H9 (cell line): Measurements from ENCODE around the gene SFMBT2. TPM values are rescaled to one million over a fixed set of nuclear protein-coding genes. Genes with fewer than 3 reads are reported as not detected.

Experiments
- DNase-seq: peaks from one replicate; pipeline ENCODE4 v3.0.0-alpha.2; 2017
- H2AFZ ChIP-seq: one replicate; pipeline ENCODE4 v1.6.1; 2013; ENCODE audit warnings: mild to moderate bottlenecking, low read length, control low read depth, moderate library complexity
- H2AK5ac ChIP-seq: 2 replicates; pipeline ENCODE4 v1.6.1; 2013; ENCODE audit warnings: low read length, control low read depth, mixed read lengths; ENCODE audit not compliant: insufficient read length
- H2BK120ac ChIP-seq: one replicate; pipeline ENCODE4 v1.6.1; 2013; ENCODE audit warnings: low read depth, mild to moderate bottlenecking, low read length, control low read depth, inconsistent platforms; ENCODE audit not compliant: poor library complexity, severe bottlenecking
- H2BK12ac ChIP-seq: 2 replicates; pipeline ENCODE4 v1.6.1; 2013; ENCODE audit warnings: low read length, control low read depth, mixed read lengths, low read depth; ENCODE audit not compliant: insufficient read length
- H2BK15ac ChIP-seq: 2 replicates; pipeline ENCODE4 v1.6.1; 2013; ENCODE audit warnings: low read depth, low read length, control low read depth
- H2BK20ac ChIP-seq: one replicate; pipeline ENCODE4 v1.6.1; 2013; ENCODE audit warnings: low read depth, mild to moderate bottlenecking, low read length, control low read depth, inconsistent platforms; ENCODE audit not compliant: poor library complexity, severe bottlenecking
- H2BK5ac ChIP-seq: 2 replicates; pipeline ENCODE4 v1.6.1; 2013; ENCODE audit warnings: low read length, control low read depth, mixed read lengths; ENCODE audit not compliant: insufficient read length
- H3K14ac ChIP-seq: 2 replicates; pipeline ENCODE4 v1.6.1; 2013; ENCODE audit warnings: low read length, control low read depth; ENCODE audit not compliant: insufficient read depth
- H3K18ac ChIP-seq: 2 replicates; pipeline ENCODE4 v1.6.1; 2013; ENCODE audit warnings: low read depth, mild to moderate bottlenecking, mixed read lengths, low read length, control low read depth; ENCODE audit not compliant: insufficient read length
- H3K23ac ChIP-seq: 2 replicates; pipeline ENCODE4 v1.6.1; 2013; ENCODE audit warnings: low read length, control low read depth, mixed read lengths, low read depth; ENCODE audit not compliant: insufficient read length
- H3K23me2 ChIP-seq: 2 replicates; pipeline ENCODE4 v1.6.1; 2013; ENCODE audit warnings: low read depth, mild to moderate bottlenecking, mixed read lengths, low read length, control low read depth; ENCODE audit not compliant: insufficient read length, poor library complexity, severe bottlenecking
- H3K27ac ChIP-seq: 2 replicates; pipeline ENCODE4 v1.5.1; 2013; ENCODE audit warnings: low read length, control low read depth, mixed read lengths, low read depth; ENCODE audit not compliant: insufficient read length
- H3K27me3 ChIP-seq: 2 replicates; pipeline ENCODE4 v1.6.1; 2013; ENCODE audit warnings: low read length, control low read depth, inconsistent platforms; ENCODE audit not compliant: insufficient read depth
- H3K4ac ChIP-seq: 2 replicates; pipeline ENCODE4 v1.6.1; 2013; ENCODE audit warnings: low read depth, mild to moderate bottlenecking, control low read depth, inconsistent platforms, low read length, moderate library complexity
- H3K4me1 ChIP-seq: 2 replicates; pipeline ENCODE4 v1.6.1; 2013; ENCODE audit warnings: low read length, control low read depth, inconsistent platforms; ENCODE audit not compliant: insufficient read depth
- H3K4me2 ChIP-seq: 2 replicates; pipeline ENCODE4 v1.6.1; 2013; ENCODE audit warnings: low read length, control low read depth, mixed read lengths; ENCODE audit not compliant: insufficient read length, insufficient read depth
- H3K56ac ChIP-seq: 2 replicates; pipeline ENCODE4 v1.6.1; 2013; ENCODE audit warnings: low read depth, mild to moderate bottlenecking, mixed read lengths, low read length, control low read depth; ENCODE audit not compliant: insufficient read length
- H3K79me1 ChIP-seq: 2 replicates; pipeline ENCODE4 v1.6.1; 2013; ENCODE audit warnings: low read depth, mild to moderate bottlenecking, moderate library complexity, low read length, control low read depth, inconsistent platforms; ENCODE audit not compliant: insufficient read depth, poor library complexity, severe bottlenecking
- H3K79me2 ChIP-seq: 2 replicates; pipeline ENCODE4 v1.6.1; 2013; ENCODE audit warnings: low read length, control low read depth, inconsistent platforms; ENCODE audit not compliant: insufficient read depth
- H3K9ac ChIP-seq: 2 replicates; pipeline ENCODE4 v1.6.1; 2013; ENCODE audit warnings: low read length, control low read depth, mixed read lengths; ENCODE audit not compliant: insufficient read length; ENCODE audit errors: extremely low read depth
- H3K9me3 ChIP-seq: one replicate; pipeline ENCODE4 v1.6.1; 2013; ENCODE audit warnings: low read depth, low read length, inconsistent platforms; ENCODE audit not compliant: control insufficient read depth
- H3T11ph ChIP-seq: one replicate; pipeline ENCODE4 v1.6.1; 2013; ENCODE audit warnings: mild to moderate bottlenecking, low read length, control low read depth, inconsistent platforms
- H4K20me1 ChIP-seq: one replicate; pipeline ENCODE4 v1.6.1; 2013; ENCODE audit not compliant: control insufficient read depth, insufficient read length, insufficient read depth
- H4K5ac ChIP-seq: 2 replicates; pipeline ENCODE4 v1.6.1; 2013; ENCODE audit warnings: low read depth, mild to moderate bottlenecking, mixed read lengths, low read length, control low read depth; ENCODE audit not compliant: insufficient read length
- H4K8ac ChIP-seq: replicated peaks from 2 replicates; pipeline ENCODE4 v1.6.1; 2013; ENCODE audit warnings: low read length, control low read depth, mixed read lengths, low read depth; ENCODE audit not compliant: insufficient read length
- H4K91ac ChIP-seq: 2 replicates; pipeline ENCODE4 v1.6.1; 2013; ENCODE audit warnings: low read depth, mild to moderate bottlenecking, moderate library complexity, mixed read lengths, low read length, control low read depth; ENCODE audit not compliant: insufficient read length
- H3K27ac Mint-ChIP-seq, 3 experiments: 2 replicates in 2 of 3; 3 replicates in 1 of 3; pipeline ENCODE4 v1.8.0; 2020 to 2021; ENCODE audit warnings: mixed read lengths in 3 of 3, mild to moderate bottlenecking in 1 of 3, moderate library complexity in 1 of 3
- H3K27me3 Mint-ChIP-seq: 2 replicates; pipeline ENCODE4 v1.8.0; 2021; ENCODE audit warnings: low read depth, mild to moderate bottlenecking, moderate library complexity, mixed read lengths
- H3K36me3 Mint-ChIP-seq, 3 experiments: 2 replicates in 2 of 3; 3 replicates in 1 of 3; pipeline ENCODE4 v1.8.0; 2020 to 2021; ENCODE audit warnings: low read depth in 3 of 3, mixed read lengths in 3 of 3; ENCODE audit not compliant: insufficient read depth in 1 of 3
- H3K4me1 Mint-ChIP-seq, 2 experiments: 2 replicates each; pipeline ENCODE4 v1.8.0; 2020; ENCODE audit warnings: mixed read lengths in 2 of 2
- H3K4me3 Mint-ChIP-seq, 2 experiments: 2 replicates in 1 of 2; 3 replicates in 1 of 2; pipeline ENCODE4 v1.8.0; 2020 to 2021; ENCODE audit warnings: mild to moderate bottlenecking in 2 of 2, mixed read lengths in 2 of 2, moderate library complexity in 1 of 2
- H3K9me3 Mint-ChIP-seq, 2 experiments: 2 replicates in 1 of 2; 3 replicates in 1 of 2; pipeline ENCODE4 v1.8.0; 2020; ENCODE audit warnings: mild to moderate bottlenecking in 2 of 2, mixed read lengths in 2 of 2, moderate library complexity in 1 of 2
- WGBS: extraction: QIAGEN DNeasy Blood & Tissue Kit; methylation state at CpG from one replicate; pipeline ENCODE4 v1.1.7; 2013; ENCODE audit warnings: missing lambda C conversion rate, low lambda C conversion rate, mixed read lengths; ENCODE audit not compliant: insufficient read length; ENCODE audit errors: extremely low coverage; 5-methylcytosine and 5-hydroxymethylcytosine counted together
- total RNA-seq: library from RNA; stranded (reverse); gene quantifications from 2 replicates; pipeline ENCODE4 v1.2.1, GENCODE V29; 2021
- TF ChIP-seq, protein P1 (sequence below): fragments of 200-600 bp; sonication (generic); conservative IDR thresholded peaks from 3 replicates; pipeline ENCODE4 v1.8.0; 2021; ENCODE audit warnings: antibody characterized with exemption, mild to moderate bottlenecking

Gene SFMBT2
- total RNA-seq, 1 experiment from 2014 or later, result 5.3 TPM

GRCh38 chr10:7196284-7196683 is 214.6 kb downstream of the SFMBT2 start:
- no peaks in the 10 kb centered on the region for H3K4me1 Mint-ChIP-seq
- no peak overlapping the region for H3K9ac ChIP-seq
- no peaks in the 10 kb centered on the region for H4K20me1 ChIP-seq
- no peak overlapping the region for H3K14ac ChIP-seq
- H2AFZ ChIP-seq, result no peak overlapping the region
- peaks cover 5 to 6% of the 10 kb centered on the region in 2 experiments; a peak in 3 of 5 replicates for H3K9me3 Mint-ChIP-seq
- no peak overlapping the region for H4K8ac ChIP-seq
- H4K91ac ChIP-seq, result no peak overlapping the region
- H3K4me3 Mint-ChIP-seq, result no peak overlapping the region
- no peak overlapping the region for H2BK20ac ChIP-seq
- no peak for DNase-seq
- TF ChIP-seq, protein P1, sequence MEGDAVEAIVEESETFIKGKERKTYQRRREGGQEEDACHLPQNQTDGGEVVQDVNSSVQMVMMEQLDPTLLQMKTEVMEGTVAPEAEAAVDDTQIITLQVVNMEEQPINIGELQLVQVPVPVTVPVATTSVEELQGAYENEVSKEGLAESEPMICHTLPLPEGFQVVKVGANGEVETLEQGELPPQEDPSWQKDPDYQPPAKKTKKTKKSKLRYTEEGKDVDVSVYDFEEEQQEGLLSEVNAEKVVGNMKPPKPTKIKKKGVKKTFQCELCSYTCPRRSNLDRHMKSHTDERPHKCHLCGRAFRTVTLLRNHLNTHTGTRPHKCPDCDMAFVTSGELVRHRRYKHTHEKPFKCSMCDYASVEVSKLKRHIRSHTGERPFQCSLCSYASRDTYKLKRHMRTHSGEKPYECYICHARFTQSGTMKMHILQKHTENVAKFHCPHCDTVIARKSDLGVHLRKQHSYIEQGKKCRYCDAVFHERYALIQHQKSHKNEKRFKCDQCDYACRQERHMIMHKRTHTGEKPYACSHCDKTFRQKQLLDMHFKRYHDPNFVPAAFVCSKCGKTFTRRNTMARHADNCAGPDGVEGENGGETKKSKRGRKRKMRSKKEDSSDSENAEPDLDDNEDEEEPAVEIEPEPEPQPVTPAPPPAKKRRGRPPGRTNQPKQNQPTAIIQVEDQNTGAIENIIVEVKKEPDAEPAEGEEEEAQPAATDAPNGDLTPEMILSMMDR, result no peak
- H3K4me2 ChIP-seq, result no peak overlapping the region
- H3K23me2 ChIP-seq, result no peaks in the 10 kb centered on the region
- H2BK12ac ChIP-seq, result no peak overlapping the region
- no peak overlapping the region for H3K56ac ChIP-seq
- no peak overlapping the region for H3K27ac ChIP-seq
- H3K4me1 ChIP-seq, result no peaks in the 10 kb centered on the region
- no peak overlapping the region for H2BK120ac ChIP-seq
- no CpG with 5 or more reads among the region's 5 CpGs for WGBS
- H3K27ac Mint-ChIP-seq, result no peak overlapping the region; a peak in 1 of 7 replicates
- H3K79me1 ChIP-seq, result no peaks in the 10 kb centered on the region
- no peak overlapping the region for H3T11ph ChIP-seq
- peak overlapping the region; percentile 42 for H4K5ac ChIP-seq
- no peak overlapping the region for H3K18ac ChIP-seq
- no peak overlapping the region for H2BK15ac ChIP-seq
- H3K27me3 Mint-ChIP-seq, result no peaks in the 10 kb centered on the region; the same call in 1 of the 2 replicates
- H2AK5ac ChIP-seq, result no peak overlapping the region
- no peaks in the 10 kb centered on the region for H3K79me2 ChIP-seq
- no peaks in the 10 kb centered on the region for H3K9me3 ChIP-seq
- peaks cover 16 to 38% (median 31%) of the 10 kb centered on the region in 3 experiments for H3K36me3 Mint-ChIP-seq
- H3K4ac ChIP-seq, result no peak overlapping the region
- H2BK5ac ChIP-seq, result no peak overlapping the region
- H3K23ac ChIP-seq, result no peak overlapping the region
- no peaks in the 10 kb centered on the region for H3K27me3 ChIP-seq
